NB4 (cell line): ENCODE measurements around the gene IL17RB.

ENCODE experiments used
- DNase-seq: peaks from one replicate; pipeline ENCODE4 v3.0.0; 2010; ENCODE audit warnings: low read depth
- H3K4me3 ChIP-seq: one replicate; pipeline ENCODE4 v1.5.1; 2011; ENCODE audit warnings: mild to moderate bottlenecking, low read depth, low read length, moderate library complexity
- MYC ChIP-seq: IDR thresholded peaks from 2 replicates; pipeline ENCODE4 v1.6.1; 2011; ENCODE audit warnings: low read depth, low read length
- POLR2A ChIP-seq: IDR thresholded peaks from 2 replicates; pipeline ENCODE4 v1.6.1; 2011; ENCODE audit warnings: mild to moderate bottlenecking; ENCODE audit not compliant: insufficient read length; ENCODE audit errors: extremely low read depth
- TF ChIP-seq, protein P1 (sequence below): IDR thresholded peaks from 2 replicates; pipeline ENCODE4 v1.6.1; 2011; ENCODE audit warnings: low read depth, low read length
- TF ChIP-seq, protein P2 (sequence below): IDR thresholded peaks from one replicate; pipeline ENCODE4 v1.5.1; 2012; ENCODE audit warnings: low read depth, low read length

The IL17RB gene

DNA sequence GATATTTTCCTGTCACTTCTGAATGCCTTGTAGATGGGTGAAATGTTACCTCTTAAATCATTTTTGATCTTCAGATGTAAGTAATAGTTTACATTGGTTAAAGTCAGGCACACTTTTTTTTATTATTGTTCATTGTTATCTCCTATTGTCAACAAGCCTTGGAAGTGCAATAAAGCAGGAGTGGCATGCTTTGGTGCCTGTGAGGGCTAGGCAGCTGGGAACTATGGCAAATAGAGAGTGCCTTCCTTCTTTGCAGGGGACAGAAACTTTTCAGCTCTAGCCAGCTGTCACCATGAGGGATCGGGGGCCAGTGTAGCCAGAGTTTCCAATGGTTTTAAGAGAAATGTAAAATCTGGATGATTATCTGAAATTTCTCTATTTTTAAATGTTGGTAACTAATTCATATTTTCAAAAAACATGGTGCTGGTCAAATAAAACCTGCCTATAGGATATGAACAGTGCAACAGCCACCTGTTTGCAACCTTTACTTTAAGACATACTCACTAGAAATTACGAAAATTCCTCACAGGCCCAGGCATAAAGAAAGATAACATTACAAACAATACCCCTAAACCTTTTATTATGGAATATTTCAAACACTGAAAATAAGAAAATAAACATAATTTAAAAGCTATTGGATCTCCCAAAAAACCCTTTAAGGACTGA is 54.4 kb downstream of the IL17RB start:
- TF ChIP-seq, protein P1, sequence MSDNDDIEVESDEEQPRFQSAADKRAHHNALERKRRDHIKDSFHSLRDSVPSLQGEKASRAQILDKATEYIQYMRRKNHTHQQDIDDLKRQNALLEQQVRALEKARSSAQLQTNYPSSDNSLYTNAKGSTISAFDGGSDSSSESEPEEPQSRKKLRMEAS: no peak
- TF ChIP-seq, protein P2, sequence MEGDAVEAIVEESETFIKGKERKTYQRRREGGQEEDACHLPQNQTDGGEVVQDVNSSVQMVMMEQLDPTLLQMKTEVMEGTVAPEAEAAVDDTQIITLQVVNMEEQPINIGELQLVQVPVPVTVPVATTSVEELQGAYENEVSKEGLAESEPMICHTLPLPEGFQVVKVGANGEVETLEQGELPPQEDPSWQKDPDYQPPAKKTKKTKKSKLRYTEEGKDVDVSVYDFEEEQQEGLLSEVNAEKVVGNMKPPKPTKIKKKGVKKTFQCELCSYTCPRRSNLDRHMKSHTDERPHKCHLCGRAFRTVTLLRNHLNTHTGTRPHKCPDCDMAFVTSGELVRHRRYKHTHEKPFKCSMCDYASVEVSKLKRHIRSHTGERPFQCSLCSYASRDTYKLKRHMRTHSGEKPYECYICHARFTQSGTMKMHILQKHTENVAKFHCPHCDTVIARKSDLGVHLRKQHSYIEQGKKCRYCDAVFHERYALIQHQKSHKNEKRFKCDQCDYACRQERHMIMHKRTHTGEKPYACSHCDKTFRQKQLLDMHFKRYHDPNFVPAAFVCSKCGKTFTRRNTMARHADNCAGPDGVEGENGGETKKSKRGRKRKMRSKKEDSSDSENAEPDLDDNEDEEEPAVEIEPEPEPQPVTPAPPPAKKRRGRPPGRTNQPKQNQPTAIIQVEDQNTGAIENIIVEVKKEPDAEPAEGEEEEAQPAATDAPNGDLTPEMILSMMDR: no peak
- TF ChIP-seq POLR2A: no peak
- no peak for TF ChIP-seq MYC
- no peak for DNase-seq
- H3K4me3 ChIP-seq: no peak overlapping the region

DNA sequence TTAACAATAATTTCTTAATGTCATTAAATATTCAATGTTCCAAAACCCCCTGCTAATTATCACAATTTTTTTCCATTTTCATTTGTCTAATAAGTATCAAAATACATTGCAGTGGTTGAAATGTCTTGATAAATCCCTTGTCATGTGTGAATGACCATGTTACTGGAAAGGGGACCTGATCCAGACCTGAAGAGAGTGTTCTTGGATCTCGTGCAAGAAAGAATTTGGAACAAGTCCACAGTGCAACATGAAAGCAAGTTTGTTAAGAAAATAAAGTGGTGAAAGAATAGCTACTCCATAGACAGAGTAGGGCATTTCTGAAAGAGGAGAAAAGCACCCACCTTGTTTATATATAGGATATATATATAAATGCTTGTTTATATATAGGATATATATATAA is 55.7 kb downstream of the IL17RB start:
- DNase-seq: no peak
- TF ChIP-seq, protein P2: no peak
- TF ChIP-seq, protein P1: no peak
- no peak overlapping the region for H3K4me3 ChIP-seq

DNA sequence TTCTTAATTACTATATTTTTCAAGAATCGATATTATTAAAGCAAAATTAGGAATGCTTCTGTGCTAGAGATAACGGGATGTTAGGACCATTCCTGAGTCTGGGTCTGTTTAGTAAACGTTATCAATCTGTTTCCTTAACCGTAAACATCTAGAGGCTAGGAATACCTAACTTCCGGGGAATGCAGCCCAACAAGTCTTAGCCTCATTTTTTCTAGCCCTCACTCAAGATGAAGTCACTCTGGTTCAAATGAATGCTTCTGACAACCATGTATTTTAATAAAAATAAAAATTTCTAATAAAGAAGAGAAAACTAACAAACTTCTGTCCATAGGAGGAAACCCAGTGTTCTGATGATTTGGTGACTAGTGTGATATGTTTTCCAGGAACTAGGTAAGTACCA is 56.3 kb downstream of the IL17RB start:
- TF ChIP-seq, protein P2: no peak
- TF ChIP-seq, protein P1: no peak
- TF ChIP-seq MYC (no peak), POLR2A (no peak)
- no peak for DNase-seq
- H3K4me3 ChIP-seq: no peak overlapping the region

DNA sequence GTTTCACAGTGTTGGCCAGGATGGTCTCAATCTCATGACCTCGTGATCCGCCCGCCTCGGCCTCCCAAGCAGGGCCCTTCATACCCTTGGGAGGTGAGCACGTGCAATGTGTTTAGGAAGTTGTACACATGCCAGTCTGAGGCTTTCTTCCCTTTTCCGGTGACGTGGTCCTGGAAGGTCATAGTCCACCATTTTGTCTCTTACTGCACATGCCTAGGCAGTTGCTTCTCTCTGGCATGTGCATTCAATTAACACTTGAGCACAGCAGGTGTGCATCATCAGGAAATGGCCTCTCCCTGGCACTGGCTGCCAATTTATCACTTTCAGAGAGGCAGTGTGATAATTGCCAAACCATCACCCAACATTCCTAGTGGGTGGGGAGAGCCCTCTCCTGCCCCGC is 67.0 kb downstream of the IL17RB start:
- no peak overlapping the region for H3K4me3 ChIP-seq
- no peak for TF ChIP-seq POLR2A
- TF ChIP-seq, protein P1: no peak
- TF ChIP-seq, protein P2: no peak
- TF ChIP-seq MYC: no peak
- no peak for DNase-seq
